Keratinocyte (primary cell): Measurements from ENCODE around the gene TNS1. TPM values are rescaled to one million over a fixed set of nuclear protein-coding genes. Genes with fewer than 3 reads are reported as not detected.

ENCODE experiments used
- DNase-seq: peaks from one replicate; pipeline ENCODE4 v3.0.0-alpha.2; 2011; ENCODE audit warnings: low read depth, missing footprints, low spot score
- FAIRE-seq: peaks from 2 replicates; lab custom pipeline; 2011; peaks lifted over from hg19 to GRCh38; lab: Jason Lieb, UNC
- H2AFZ ChIP-seq: 2 replicates; pipeline ENCODE4 v1.6.0; 2012; ENCODE audit warnings: low read length, control low read depth, inconsistent platforms; ENCODE audit not compliant: control insufficient read depth
- H3K27ac ChIP-seq: 2 replicates; pipeline ENCODE4 v1.5.1; 2011; ENCODE audit warnings: low read length; ENCODE audit not compliant: control insufficient read depth, insufficient read depth
- H3K27me3 ChIP-seq: 3 replicates; pipeline ENCODE4 v1.6.0; 2011; ENCODE audit warnings: low read length; ENCODE audit not compliant: control insufficient read depth, insufficient read depth; ENCODE audit errors: extremely low read depth
- H3K36me3 ChIP-seq, 2 experiments: 2 replicates in 1 of 2; 3 replicates in 1 of 2; pipeline ENCODE4 v1.5.1; 2011; ENCODE audit warnings: low read length in 2 of 2, mild to moderate bottlenecking in 1 of 2; ENCODE audit not compliant: control insufficient read depth in 2 of 2, insufficient read depth in 2 of 2; ENCODE audit errors: extremely low read depth in 1 of 2
- H3K4me1 ChIP-seq: 3 replicates; pipeline ENCODE4 v1.5.1; 2011; ENCODE audit warnings: low read length; ENCODE audit not compliant: control insufficient read depth, insufficient read depth; ENCODE audit errors: extremely low read depth
- H3K4me2 ChIP-seq: 3 replicates; pipeline ENCODE4 v1.6.0; 2011; ENCODE audit warnings: low read depth, low read length; ENCODE audit not compliant: control insufficient read depth, insufficient read depth; ENCODE audit errors: extremely low read depth
- H3K4me3 ChIP-seq, 3 experiments: fragments of 200-600 bp in 1 of 3; sonication (generic) in 1 of 3; 2 replicates in 2 of 3; 3 replicates in 1 of 3; pipeline ENCODE4 v1.5.1; 2011 to 2016; ENCODE audit warnings: low read length in 3 of 3, mild to moderate bottlenecking in 3 of 3, control low read depth in 2 of 3, inconsistent platforms in 1 of 3, low read depth in 1 of 3, mixed read lengths in 1 of 3, mixed run types in 1 of 3, moderate library complexity in 1 of 3; ENCODE audit not compliant: control insufficient read depth in 2 of 3, insufficient read depth in 2 of 3; ENCODE audit errors: extremely low read depth in 1 of 3
- H3K79me2 ChIP-seq: 2 replicates; pipeline ENCODE4 v1.6.0; 2012; ENCODE audit warnings: low read length; ENCODE audit not compliant: control insufficient read depth, insufficient read depth
- H3K9ac ChIP-seq: 3 replicates; pipeline ENCODE4 v1.6.0; 2011; ENCODE audit warnings: low read length; ENCODE audit not compliant: control insufficient read depth, insufficient read depth; ENCODE audit errors: extremely low read depth
- H3K9me1 ChIP-seq: 3 replicates; pipeline ENCODE4 v1.6.0; 2011; ENCODE audit warnings: low read length; ENCODE audit not compliant: control insufficient read depth, insufficient read depth; ENCODE audit errors: extremely low read depth
- H3K9me3 ChIP-seq: 2 replicates; pipeline ENCODE4 v1.5.1; 2012; ENCODE audit warnings: low read depth, low read length; ENCODE audit not compliant: control insufficient read depth
- H4K20me1 ChIP-seq: 3 replicates; pipeline ENCODE4 v1.6.0; 2011; ENCODE audit warnings: low read length; ENCODE audit not compliant: control insufficient read depth, insufficient read depth; ENCODE audit errors: extremely low read depth
- CTCF ChIP-seq, 3 experiments: IDR thresholded peaks in 1 of 3; conservative IDR thresholded peaks in 1 of 3; optimal IDR thresholded peaks in 1 of 3; 2 replicates in 2 of 3; 3 replicates in 1 of 3; pipeline versions ENCODE3 to v1.5.1; 2011; ENCODE audit warnings: low read length in 3 of 3, mild to moderate bottlenecking in 3 of 3, moderate library complexity in 2 of 3, control low read depth in 1 of 3, inconsistent platforms in 1 of 3; ENCODE audit not compliant: insufficient read depth in 2 of 3; ENCODE audit errors: extremely low read depth in 1 of 3
- EZH2 ChIP-seq: IDR thresholded peaks from one replicate; pipeline ENCODE4 v1.6.1; 2012; ENCODE audit warnings: inconsistent platforms, mild to moderate bottlenecking, low read length, moderate library complexity
- dilution Hi-C: fragments of 300-500 bp; cut with MboI; formaldehyde crosslinking; loops from one replicate; pipeline ENCODE4 v1.7.0; 2020; ENCODE audit warnings: low sequenced_read_pairs; ENCODE audit not compliant: extremely low pct_ligation_motif_present
- polyA plus RNA-seq, 5 experiments: library from polyadenylated mRNA; depleted of rRNA in 3 of 5; stranded (reverse) in 3 of 5; stranded (forward) in 1 of 5; unstranded in 1 of 5; fragments of >200 nt; gene quantifications; 1 replicate in 1 of 5; 2 replicates in 3 of 5; 3 replicates in 1 of 5; pipeline versions ENCODE4 v1.2.1 to v1.2.3, GENCODE V29; 2011 to 2012; ENCODE audit warnings: missing spikeins in 2 of 5, low read depth in 1 of 5, low replicate concordance in 1 of 5

The TNS1 gene
- polyA plus RNA-seq, 1 donor (not counting 4 experiments of a cell fraction or from before 2014, with no cell fraction given): 2.5 TPM

GRCh38 chr2:217922101-217923006 is 80.4 kb downstream of the TNS1 start:
- H3K9me1 ChIP-seq: no peaks in the 10 kb centered on the region
- FAIRE-seq: no peak
- no peak overlapping the region for H2AFZ ChIP-seq
- no peak overlapping the region for H3K27ac ChIP-seq
- DNase-seq: no peak
- H3K9ac ChIP-seq: no peak overlapping the region
- H3K4me3 ChIP-seq: no peak overlapping the region
- no peaks in the 10 kb centered on the region for H3K36me3 ChIP-seq
- H3K27me3 ChIP-seq: peaks cover 48% of the 10 kb centered on the region
- no peaks in the 10 kb centered on the region for H3K4me1 ChIP-seq
- dilution Hi-C loops: no loop called here
- H3K9me3 ChIP-seq: no peaks in the 10 kb centered on the region
- TF ChIP-seq CTCF (optimal IDR thresholded peaks at IDR 0.05 in 1 of 3, IDR thresholded peaks at IDR 0.05 in 1 of 3, conservative IDR thresholded peaks at IDR 0.05 in 1 of 3; ENCODE audit: extremely low read depth in 1 of 3, insufficient read depth in 2 of 3, low read length in 3 of 3) (peak in 1 of 3 experiments; percentile 30), EZH2 (no peak)
- no peak overlapping the region for H3K4me2 ChIP-seq
- H4K20me1 ChIP-seq: no peaks in the 10 kb centered on the region
- H3K79me2 ChIP-seq: no peaks in the 10 kb centered on the region

- Histone ChIP-seq H3K79me2 (no peaks in the 10 kb centered on the region), H3K27ac (no peak overlapping the region), H2AFZ (no peak overlapping the region), H3K9me1 (no peaks in the 10 kb centered on the region), H3K4me1 (no peaks in the 10 kb centered on the region), H3K4me2 (no peak overlapping the region), H3K9me3 (no peaks in the 10 kb centered on the region), H3K27me3 (peaks cover 54% of the 10 kb centered on the region), H4K20me1 (no peaks in the 10 kb centered on the region), H3K36me3 (no peaks in the 10 kb centered on the region), H3K9ac (no peak overlapping the region), H3K4me3 (no peak overlapping the region)
- dilution Hi-C loops: no loop called here
- no peak for TF ChIP-seq CTCF (optimal IDR thresholded peaks at IDR 0.05 in 1 of 3, IDR thresholded peaks at IDR 0.05 in 1 of 3, conservative IDR thresholded peaks at IDR 0.05 in 1 of 3; ENCODE audit: extremely low read depth in 1 of 3, insufficient read depth in 2 of 3, low read length in 3 of 3)
- FAIRE-seq (no peak), DNase-seq (no peak)
Measured at GRCh38 chr2:217920879-217921603, 81.8 kb downstream of the TNS1 start.
